GM18519 (cell line): ENCODE data around the gene VPREB1.
"Not testable (repeated sequence)": the region's sequence is repeated elsewhere in the genome, so short reads cannot be mapped to it uniquely, and the experiment has no call there.

ENCODE experiments used
- ATAC-seq: cut with Tn5 transposase; IDR thresholded peaks from one replicate; pipeline ENCODE4 v1.9.1; 2021; ENCODE audit warnings: mild to moderate bottlenecking, moderate library complexity; ENCODE audit not compliant: unreplicated experiment, low FRiP score

Gene VPREB1

GRCh38 chr22:22291129-22291806, 46.7 kb downstream of the VPREB1 start:
- not testable (repeated sequence) for ATAC-seq

GRCh38 chr22:22292656-22293055, 48.1 kb downstream of the VPREB1 start:
- not testable (repeated sequence) for ATAC-seq

GRCh38 chr22:22293436-22293835, 48.9 kb downstream of the VPREB1 start:
- ATAC-seq: not testable (repeated sequence)

- ATAC-seq: not testable (repeated sequence)
Measured at GRCh38 chr22:22294641-22295040, 50.1 kb downstream of the VPREB1 start.
